ENCODE data around the gene GSTP1. TPM values are rescaled to one million over a fixed set of nuclear protein-coding genes. Genes with fewer than 3 reads are reported as not detected.

GSTP1 gene
- total and polyA plus RNA-seq, 2 experiments from 2014 or later = 1,040 to 1,982 TPM

DNA sequence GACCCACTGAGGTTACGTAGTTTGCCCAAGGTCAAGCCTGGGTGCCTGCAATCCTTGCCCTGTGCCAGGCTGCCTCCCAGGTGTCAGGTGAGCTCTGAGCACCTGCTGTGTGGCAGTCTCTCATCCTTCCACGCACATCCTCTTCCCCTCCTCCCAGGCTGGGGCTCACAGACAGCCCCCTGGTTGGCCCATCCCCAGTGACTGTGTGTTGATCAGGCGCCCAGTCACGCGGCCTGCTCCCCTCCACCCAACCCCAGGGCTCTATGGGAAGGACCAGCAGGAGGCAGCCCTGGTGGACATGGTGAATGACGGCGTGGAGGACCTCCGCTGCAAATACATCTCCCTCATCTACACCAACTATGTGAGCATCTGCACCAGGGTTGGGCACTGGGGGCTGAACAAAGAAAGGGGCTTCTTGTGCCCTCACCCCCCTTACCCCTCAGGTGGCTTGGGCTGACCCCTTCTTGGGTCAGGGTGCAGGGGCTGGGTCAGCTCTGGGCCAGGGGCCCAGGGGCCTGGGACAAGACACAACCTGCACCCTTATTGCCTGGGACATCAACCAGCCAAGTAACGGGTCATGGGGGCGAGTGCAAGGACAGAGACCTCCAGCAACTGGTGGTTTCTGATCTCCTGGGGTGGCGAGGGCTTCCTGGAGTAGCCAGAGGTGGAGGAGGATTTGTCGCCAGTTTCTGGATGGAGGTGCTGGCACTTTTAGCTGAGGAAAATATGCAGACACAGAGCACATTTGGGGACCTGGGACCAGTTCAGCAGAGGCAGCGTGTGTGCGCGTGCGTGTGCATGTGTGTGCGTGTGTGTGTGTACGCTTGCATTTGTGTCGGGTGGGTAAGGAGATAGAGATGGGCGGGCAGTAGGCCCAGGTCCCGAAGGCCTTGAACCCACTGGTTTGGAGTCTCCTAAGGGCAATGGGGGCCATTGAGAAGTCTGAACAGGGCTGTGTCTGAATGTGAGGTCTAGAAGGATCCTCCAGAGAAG lies 1.6 kb downstream of the GSTP1 start:
- H3K79me2 ChIP-seq = peaks cover 22% of the 10 kb centered on the region
- peak; percentile 62 for DNase-seq (ENCODE audit: low spot score)
- peak overlapping the region; percentile 96 for H3K4me2 ChIP-seq
- H3K27ac ChIP-seq = peak overlapping the region; percentile 93
- peaks cover 37% of the 10 kb centered on the region for H3K4me1 ChIP-seq (ENCODE audit: insufficient read depth)
- no peaks in the 10 kb centered on the region for H3K9me3 ChIP-seq (ENCODE audit: low read depth)
- H3K27me3 ChIP-seq = no peaks in the 10 kb centered on the region
- TF ChIP-seq, protein P1, sequence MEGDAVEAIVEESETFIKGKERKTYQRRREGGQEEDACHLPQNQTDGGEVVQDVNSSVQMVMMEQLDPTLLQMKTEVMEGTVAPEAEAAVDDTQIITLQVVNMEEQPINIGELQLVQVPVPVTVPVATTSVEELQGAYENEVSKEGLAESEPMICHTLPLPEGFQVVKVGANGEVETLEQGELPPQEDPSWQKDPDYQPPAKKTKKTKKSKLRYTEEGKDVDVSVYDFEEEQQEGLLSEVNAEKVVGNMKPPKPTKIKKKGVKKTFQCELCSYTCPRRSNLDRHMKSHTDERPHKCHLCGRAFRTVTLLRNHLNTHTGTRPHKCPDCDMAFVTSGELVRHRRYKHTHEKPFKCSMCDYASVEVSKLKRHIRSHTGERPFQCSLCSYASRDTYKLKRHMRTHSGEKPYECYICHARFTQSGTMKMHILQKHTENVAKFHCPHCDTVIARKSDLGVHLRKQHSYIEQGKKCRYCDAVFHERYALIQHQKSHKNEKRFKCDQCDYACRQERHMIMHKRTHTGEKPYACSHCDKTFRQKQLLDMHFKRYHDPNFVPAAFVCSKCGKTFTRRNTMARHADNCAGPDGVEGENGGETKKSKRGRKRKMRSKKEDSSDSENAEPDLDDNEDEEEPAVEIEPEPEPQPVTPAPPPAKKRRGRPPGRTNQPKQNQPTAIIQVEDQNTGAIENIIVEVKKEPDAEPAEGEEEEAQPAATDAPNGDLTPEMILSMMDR (IDR thresholded peaks at IDR 0.05; ENCODE audit: poor library complexity) = no peak
- no peak for TF ChIP-seq EZH2phosphoT487 (IDR thresholded peaks at IDR 0.05; ENCODE audit: low read depth, severe bottlenecking, unreplicated experiment)
- no peak for TF ChIP-seq EZH2 (IDR thresholded peaks at IDR 0.05; ENCODE audit: borderline replicate concordance)
- no peaks in the 10 kb centered on the region for H3K9me2 ChIP-seq (replicated peaks; ENCODE audit: insufficient read depth)
- peaks cover 20% of the 10 kb centered on the region for H4K20me1 ChIP-seq (ENCODE audit: insufficient read depth, poor library complexity, severe bottlenecking)
- no peak overlapping the region for H2AFZ ChIP-seq
- peak overlapping the region; percentile 69 for H3K4me3 ChIP-seq
- no peaks in the 10 kb centered on the region for H3K36me3 ChIP-seq (replicated peaks; ENCODE audit: insufficient read depth, low read depth)
- 81% methylated on average over 21 of the region's 21 CpGs for WGBS (ENCODE audit: low lambda C conversion rate, missing lambda C conversion rate)

- Histone ChIP-seq H3K27me3 (no peaks in the 10 kb centered on the region), H3K9me2 (replicated peaks; ENCODE audit: insufficient read depth) (no peaks in the 10 kb centered on the region), H3K4me3 (no peak overlapping the region), H3K79me2 (peaks cover 22% of the 10 kb centered on the region), H2AFZ (no peak overlapping the region), H3K27ac (no peak overlapping the region), H3K9me3 (ENCODE audit: low read depth) (no peaks in the 10 kb centered on the region), H3K36me3 (replicated peaks; ENCODE audit: insufficient read depth, low read depth) (no peaks in the 10 kb centered on the region), H3K4me1 (ENCODE audit: insufficient read depth) (peaks cover 30% of the 10 kb centered on the region), H3K4me2 (peak overlapping the region; percentile 96), H4K20me1 (ENCODE audit: insufficient read depth, poor library complexity, severe bottlenecking) (peaks cover 20% of the 10 kb centered on the region)
- DNase-seq (ENCODE audit: low spot score) = no peak
- 87% methylated on average over 4 of the region's 4 CpGs for WGBS (ENCODE audit: low lambda C conversion rate, missing lambda C conversion rate)
- TF ChIP-seq EZH2phosphoT487 (IDR thresholded peaks at IDR 0.05; ENCODE audit: low read depth, severe bottlenecking, unreplicated experiment) (no peak), EZH2 (IDR thresholded peaks at IDR 0.05; ENCODE audit: borderline replicate concordance) (no peak)
- TF ChIP-seq, protein P1 (IDR thresholded peaks at IDR 0.05; ENCODE audit: poor library complexity) = no peak
Observed at GRCh38 chr11:67585911-67586310, 2.3 kb downstream of the GSTP1 start.

- no peaks in the 10 kb centered on the region for H3K27me3 ChIP-seq
- peaks cover 20% of the 10 kb centered on the region for H4K20me1 ChIP-seq (ENCODE audit: insufficient read depth, poor library complexity, severe bottlenecking)
- no peak overlapping the region for H2AFZ ChIP-seq
- no peaks in the 10 kb centered on the region for H3K9me3 ChIP-seq (ENCODE audit: low read depth)
- no peak overlapping the region for H3K27ac ChIP-seq
- H3K9me2 ChIP-seq (replicated peaks; ENCODE audit: insufficient read depth) = no peaks in the 10 kb centered on the region
- peaks cover 22% of the 10 kb centered on the region for H3K79me2 ChIP-seq
- peaks cover 26% of the 10 kb centered on the region for H3K4me1 ChIP-seq (ENCODE audit: insufficient read depth)
- 92% methylated on average over 5 of the region's 5 CpGs for WGBS (ENCODE audit: low lambda C conversion rate, missing lambda C conversion rate)
- no peak overlapping the region for H3K4me3 ChIP-seq
- no peak for TF ChIP-seq EZH2phosphoT487 (IDR thresholded peaks at IDR 0.05; ENCODE audit: low read depth, severe bottlenecking, unreplicated experiment)
- no peak for TF ChIP-seq EZH2 (IDR thresholded peaks at IDR 0.05; ENCODE audit: borderline replicate concordance)
- TF ChIP-seq, protein P1 (IDR thresholded peaks at IDR 0.05; ENCODE audit: poor library complexity) = no peak
- no peak for DNase-seq (ENCODE audit: low spot score)
- peak overlapping the region; percentile 96 for H3K4me2 ChIP-seq
- no peaks in the 10 kb centered on the region for H3K36me3 ChIP-seq (replicated peaks; ENCODE audit: insufficient read depth, low read depth)
Observed at GRCh38 chr11:67586568-67587250, 3.1 kb downstream of the GSTP1 start.
